Keratinocyte (primary cell): ENCODE results near the gene CARD16. TPM values are rescaled to one million over a fixed set of nuclear protein-coding genes. Genes with fewer than 3 reads are reported as not detected.
"Not testable (repeated sequence)": the region's sequence is repeated elsewhere in the genome, so short reads cannot be mapped to it uniquely, and the experiment has no call there.

Experiments
- DNase-seq: peaks from one replicate; pipeline ENCODE4 v3.0.0-alpha.2; 2011; ENCODE audit warnings: low read depth, missing footprints, low spot score
- FAIRE-seq: peaks from 2 replicates; lab custom pipeline; 2011; peaks lifted over from hg19 to GRCh38; lab: Jason Lieb, UNC
- H2AFZ ChIP-seq: 2 replicates; pipeline ENCODE4 v1.6.0; 2012; ENCODE audit warnings: low read length, control low read depth, inconsistent platforms; ENCODE audit not compliant: control insufficient read depth
- H3K27ac ChIP-seq: 2 replicates; pipeline ENCODE4 v1.5.1; 2011; ENCODE audit warnings: low read length; ENCODE audit not compliant: control insufficient read depth, insufficient read depth
- H3K27me3 ChIP-seq: 3 replicates; pipeline ENCODE4 v1.6.0; 2011; ENCODE audit warnings: low read length; ENCODE audit not compliant: control insufficient read depth, insufficient read depth; ENCODE audit errors: extremely low read depth
- H3K36me3 ChIP-seq, 2 experiments: 2 replicates in 1 of 2; 3 replicates in 1 of 2; pipeline ENCODE4 v1.5.1; 2011; ENCODE audit warnings: low read length in 2 of 2, mild to moderate bottlenecking in 1 of 2; ENCODE audit not compliant: control insufficient read depth in 2 of 2, insufficient read depth in 2 of 2; ENCODE audit errors: extremely low read depth in 1 of 2
- H3K4me1 ChIP-seq: 3 replicates; pipeline ENCODE4 v1.5.1; 2011; ENCODE audit warnings: low read length; ENCODE audit not compliant: control insufficient read depth, insufficient read depth; ENCODE audit errors: extremely low read depth
- H3K4me2 ChIP-seq: 3 replicates; pipeline ENCODE4 v1.6.0; 2011; ENCODE audit warnings: low read depth, low read length; ENCODE audit not compliant: control insufficient read depth, insufficient read depth; ENCODE audit errors: extremely low read depth
- H3K4me3 ChIP-seq, 3 experiments: fragments of 200-600 bp in 1 of 3; sonication (generic) in 1 of 3; 2 replicates in 2 of 3; 3 replicates in 1 of 3; pipeline ENCODE4 v1.5.1; 2011 to 2016; ENCODE audit warnings: low read length in 3 of 3, mild to moderate bottlenecking in 3 of 3, control low read depth in 2 of 3, inconsistent platforms in 1 of 3, low read depth in 1 of 3, mixed read lengths in 1 of 3, mixed run types in 1 of 3, moderate library complexity in 1 of 3; ENCODE audit not compliant: control insufficient read depth in 2 of 3, insufficient read depth in 2 of 3; ENCODE audit errors: extremely low read depth in 1 of 3
- H3K79me2 ChIP-seq: 2 replicates; pipeline ENCODE4 v1.6.0; 2012; ENCODE audit warnings: low read length; ENCODE audit not compliant: control insufficient read depth, insufficient read depth
- H3K9ac ChIP-seq: 3 replicates; pipeline ENCODE4 v1.6.0; 2011; ENCODE audit warnings: low read length; ENCODE audit not compliant: control insufficient read depth, insufficient read depth; ENCODE audit errors: extremely low read depth
- H3K9me1 ChIP-seq: 3 replicates; pipeline ENCODE4 v1.6.0; 2011; ENCODE audit warnings: low read length; ENCODE audit not compliant: control insufficient read depth, insufficient read depth; ENCODE audit errors: extremely low read depth
- H3K9me3 ChIP-seq: 2 replicates; pipeline ENCODE4 v1.5.1; 2012; ENCODE audit warnings: low read depth, low read length; ENCODE audit not compliant: control insufficient read depth
- H4K20me1 ChIP-seq: 3 replicates; pipeline ENCODE4 v1.6.0; 2011; ENCODE audit warnings: low read length; ENCODE audit not compliant: control insufficient read depth, insufficient read depth; ENCODE audit errors: extremely low read depth
- CTCF ChIP-seq, 3 experiments: IDR thresholded peaks in 1 of 3; conservative IDR thresholded peaks in 1 of 3; optimal IDR thresholded peaks in 1 of 3; 2 replicates in 2 of 3; 3 replicates in 1 of 3; pipeline versions ENCODE3 to v1.5.1; 2011; ENCODE audit warnings: low read length in 3 of 3, mild to moderate bottlenecking in 3 of 3, moderate library complexity in 2 of 3, control low read depth in 1 of 3, inconsistent platforms in 1 of 3; ENCODE audit not compliant: insufficient read depth in 2 of 3; ENCODE audit errors: extremely low read depth in 1 of 3
- EZH2 ChIP-seq: IDR thresholded peaks from one replicate; pipeline ENCODE4 v1.6.1; 2012; ENCODE audit warnings: inconsistent platforms, mild to moderate bottlenecking, low read length, moderate library complexity
- dilution Hi-C: fragments of 300-500 bp; cut with MboI; formaldehyde crosslinking; loops from one replicate; pipeline ENCODE4 v1.7.0; 2020; ENCODE audit warnings: low sequenced_read_pairs; ENCODE audit not compliant: extremely low pct_ligation_motif_present
- polyA plus RNA-seq, 5 experiments: library from polyadenylated mRNA; depleted of rRNA in 3 of 5; stranded (reverse) in 3 of 5; stranded (forward) in 1 of 5; unstranded in 1 of 5; fragments of >200 nt; gene quantifications; 1 replicate in 1 of 5; 2 replicates in 3 of 5; 3 replicates in 1 of 5; pipeline versions ENCODE4 v1.2.1 to v1.2.3, GENCODE V29; 2011 to 2012; ENCODE audit warnings: missing spikeins in 2 of 5, low read depth in 1 of 5, low replicate concordance in 1 of 5

The CARD16 gene
- polyA plus RNA-seq, 1 donor (not counting 4 experiments of a cell fraction or from before 2014, with no cell fraction given) = 16.6 TPM

- Histone ChIP-seq H3K27ac (peak overlapping the region; percentile 49), H3K4me1 (peaks cover 11% of the 10 kb centered on the region), H3K9ac (peak overlapping the region; percentile 33), H2AFZ (peak overlapping the region; percentile 87), H3K27me3 (no peaks in the 10 kb centered on the region), H3K36me3 (no peaks in the 10 kb centered on the region), H4K20me1 (no peaks in the 10 kb centered on the region), H3K4me3 (peak overlapping the region; percentile 1 to 51 (median 22)), H3K4me2 (peak overlapping the region; percentile 83), H3K79me2 (no peaks in the 10 kb centered on the region), H3K9me1 (no peaks in the 10 kb centered on the region), H3K9me3 (no peaks in the 10 kb centered on the region)
- TF ChIP-seq CTCF (optimal IDR thresholded peaks at IDR 0.05 in 1 of 3, IDR thresholded peaks at IDR 0.05 in 1 of 3, conservative IDR thresholded peaks at IDR 0.05 in 1 of 3; ENCODE audit: extremely low read depth in 1 of 3, insufficient read depth in 2 of 3, low read length in 3 of 3) (no peak), EZH2 (no peak)
- dilution Hi-C loops = no loop called here
- FAIRE-seq = peak; percentile 20
- no peak for DNase-seq
These were observed 26.1 kb upstream of the CARD16 start for GRCh38 chr11:105071089-105071732.

DNA sequence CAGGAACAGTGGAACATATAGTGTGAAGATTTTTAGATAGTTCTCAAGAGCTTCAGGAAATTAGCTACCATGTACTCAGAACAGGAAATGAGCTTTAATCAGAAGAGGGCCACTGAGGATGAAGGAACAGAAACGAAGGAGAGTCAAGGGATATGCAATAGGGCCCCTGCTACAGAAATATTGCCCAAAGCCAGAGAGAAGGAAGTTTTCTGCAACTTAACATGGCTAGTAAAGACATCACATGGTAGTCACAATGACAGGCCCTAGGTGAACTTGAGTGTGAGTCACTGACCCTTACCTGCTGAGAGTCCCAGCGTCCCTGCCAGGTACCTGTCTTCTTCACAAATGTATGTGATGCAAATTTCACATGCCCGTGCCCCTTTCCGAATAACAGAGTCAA is 25.2 kb upstream of the CARD16 start:
- no peak overlapping the region for H3K9ac ChIP-seq
- peak overlapping the region in 1 of 3 experiments; percentile 51 for H3K4me3 ChIP-seq
- H3K27me3 ChIP-seq = no peaks in the 10 kb centered on the region
- peak overlapping the region; percentile 83 for H3K4me2 ChIP-seq
- H3K79me2 ChIP-seq = no peaks in the 10 kb centered on the region
- no peaks in the 10 kb centered on the region for H3K9me3 ChIP-seq
- no peaks in the 10 kb centered on the region for H4K20me1 ChIP-seq
- no peaks in the 10 kb centered on the region for H3K9me1 ChIP-seq
- dilution Hi-C loops = no loop called here
- no peak overlapping the region for H3K27ac ChIP-seq
- no peak for DNase-seq
- peak; percentile 85 for FAIRE-seq
- no peak overlapping the region for H2AFZ ChIP-seq
- H3K4me1 ChIP-seq = peaks cover 11% of the 10 kb centered on the region
- no peak for TF ChIP-seq CTCF (optimal IDR thresholded peaks at IDR 0.05 in 1 of 3, IDR thresholded peaks at IDR 0.05 in 1 of 3, conservative IDR thresholded peaks at IDR 0.05 in 1 of 3; ENCODE audit: extremely low read depth in 1 of 3, insufficient read depth in 2 of 3, low read length in 3 of 3)
- TF ChIP-seq EZH2 = no peak
- no peaks in the 10 kb centered on the region for H3K36me3 ChIP-seq

- H3K9ac ChIP-seq, H3K27me3 ChIP-seq, H4K20me1 ChIP-seq, DNase-seq, H3K4me3 ChIP-seq, H3K27ac ChIP-seq, H3K36me3 ChIP-seq, H3K9me3 ChIP-seq, H3K4me2 ChIP-seq, H2AFZ ChIP-seq, H3K9me1 ChIP-seq, H3K79me2 ChIP-seq, dilution Hi-C loops: not testable (repeated sequence)
- peaks cover 11% of the 10 kb centered on the region for H3K4me1 ChIP-seq
- FAIRE-seq = peak; percentile 66
These were observed 24.6 kb upstream of the CARD16 start for GRCh38 chr11:105069749-105070148.
